Measurements from ENCODE around the gene ACAP3. TPM values are rescaled to one million over a fixed set of nuclear protein-coding genes. Genes with fewer than 3 reads are reported as not detected.

Gene ACAP3
- total RNA-seq, 1 donor from 2014 or later, result 49.7 TPM

GRCh38 chr1:1346501-1346890, 38.8 kb upstream of the ACAP3 start:
- H3K27ac ChIP-seq (replicated peaks), result peak overlapping the region; percentile 91
- peaks cover 53% of the 10 kb centered on the region for H3K4me1 ChIP-seq
- DNase-seq, result no peak
- H3K27me3 ChIP-seq (ENCODE audit: low read depth), result no peaks in the 10 kb centered on the region
- peak overlapping the region; percentile 84 for H3K4me3 ChIP-seq
- H3K36me3 ChIP-seq, result peaks cover 5% of the 10 kb centered on the region
- no peaks in the 10 kb centered on the region for H3K9me3 ChIP-seq (replicated peaks)
- TF ChIP-seq CTCF (IDR thresholded peaks at IDR 0.05; ENCODE audit: borderline replicate concordance), result no peak
- intact Hi-C loops (cut with micrococcal nuclease), result no loop called here

- Histone ChIP-seq H3K27me3 (ENCODE audit: low read depth) (no peaks in the 10 kb centered on the region), H3K9me3 (replicated peaks) (no peaks in the 10 kb centered on the region), H3K36me3 (peaks cover 10% of the 10 kb centered on the region), H3K4me3 (peak overlapping the region; percentile 84), H3K4me1 (peaks cover 51% of the 10 kb centered on the region), H3K27ac (replicated peaks) (peak overlapping the region; percentile 91)
- intact Hi-C loops (cut with micrococcal nuclease), result no loop called here
- TF ChIP-seq CTCF (IDR thresholded peaks at IDR 0.05; ENCODE audit: borderline replicate concordance), result no peak
- DNase-seq, result no peak
Observed at GRCh38 chr1:1345860-1346500, 38.2 kb upstream of the ACAP3 start.

GRCh38 chr1:1345384-1345783, 37.7 kb upstream of the ACAP3 start:
- H3K27ac ChIP-seq (replicated peaks), result peak overlapping the region; percentile 91
- TF ChIP-seq CTCF (IDR thresholded peaks at IDR 0.05; ENCODE audit: borderline replicate concordance), result no peak
- H3K4me3 ChIP-seq, result no peak overlapping the region
- intact Hi-C loops (cut with micrococcal nuclease), result no loop called here
- H3K4me1 ChIP-seq, result peaks cover 51% of the 10 kb centered on the region
- no peaks in the 10 kb centered on the region for H3K9me3 ChIP-seq (replicated peaks)
- H3K27me3 ChIP-seq (ENCODE audit: low read depth), result no peaks in the 10 kb centered on the region
- H3K36me3 ChIP-seq, result peaks cover 14% of the 10 kb centered on the region
- no peak for DNase-seq

GRCh38 chr1:1344655-1345361, 37.1 kb upstream of the ACAP3 start:
- Histone ChIP-seq H3K36me3 (peaks cover 20% of the 10 kb centered on the region), H3K4me3 (no peak overlapping the region), H3K27ac (replicated peaks) (no peak overlapping the region), H3K27me3 (ENCODE audit: low read depth) (no peaks in the 10 kb centered on the region), H3K4me1 (peaks cover 51% of the 10 kb centered on the region), H3K9me3 (replicated peaks) (no peaks in the 10 kb centered on the region)
- no peak for DNase-seq
- peak; percentile 39 for TF ChIP-seq CTCF (IDR thresholded peaks at IDR 0.05; ENCODE audit: borderline replicate concordance)
- intact Hi-C loops (cut with micrococcal nuclease), result no loop called here

- Histone ChIP-seq H3K36me3 (peaks cover 27% of the 10 kb centered on the region), H3K9me3 (replicated peaks) (no peaks in the 10 kb centered on the region), H3K27ac (replicated peaks) (peak overlapping the region; percentile 4), H3K4me3 (no peak overlapping the region), H3K4me1 (peaks cover 51% of the 10 kb centered on the region), H3K27me3 (ENCODE audit: low read depth) (no peaks in the 10 kb centered on the region)
- TF ChIP-seq CTCF (IDR thresholded peaks at IDR 0.05; ENCODE audit: borderline replicate concordance), result no peak
- intact Hi-C loops (cut with micrococcal nuclease), result no loop called here
- no peak for DNase-seq
Observed at GRCh38 chr1:1343811-1344421, 36.2 kb upstream of the ACAP3 start.

Measured in left ventricle myocardium inferior (tissue), 1 donor.